HS-5 (cell line): ENCODE data around the gene PTGS2.
A peak's percentile ranks its signal among the peaks of the same experiment; 100 is the strongest.
"Not testable (repeated sequence)": the region's sequence is repeated elsewhere in the genome, so short reads cannot be mapped to it uniquely, and the experiment has no call there.

Experiments
- DNase-seq: peaks from one replicate; pipeline ENCODE4 v3.0.0-alpha.2; 2012; ENCODE audit warnings: low read depth

PTGS2 gene

GRCh38 chr1:186670297-186671135 is 9.7 kb downstream of the PTGS2 start:
- no peak for DNase-seq

GRCh38 chr1:186669784-186670183 is 10.4 kb downstream of the PTGS2 start:
- not testable (repeated sequence) for DNase-seq

GRCh38 chr1:186664217-186664616 is 16.0 kb downstream of the PTGS2 start:
- not testable (repeated sequence) for DNase-seq

GRCh38 chr1:186662752-186663151 is 17.5 kb downstream of the PTGS2 start:
- peak; percentile 3 for DNase-seq

- no peak for DNase-seq
Observed at GRCh38 chr1:186659890-186660341, 20.3 kb downstream of the PTGS2 start.

GRCh38 chr1:186658999-186659398 is 21.2 kb downstream of the PTGS2 start:
- no peak for DNase-seq

GRCh38 chr1:186657481-186657880 is 22.7 kb downstream of the PTGS2 start:
- DNase-seq = no peak

- no peak for DNase-seq
Observed at GRCh38 chr1:186655876-186656275, 24.3 kb downstream of the PTGS2 start.

- no peak for DNase-seq
Observed at GRCh38 chr1:186654741-186655140, 25.5 kb downstream of the PTGS2 start.

GRCh38 chr1:186653312-186653711 is 26.9 kb downstream of the PTGS2 start:
- DNase-seq = no peak

- DNase-seq = no peak
Observed at GRCh38 chr1:186648613-186649012, 31.6 kb downstream of the PTGS2 start.

GRCh38 chr1:186647985-186648384 is 32.2 kb downstream of the PTGS2 start:
- not testable (repeated sequence) for DNase-seq

- peak; percentile 50 for DNase-seq
Observed at GRCh38 chr1:186643614-186644013, 36.6 kb downstream of the PTGS2 start.

GRCh38 chr1:186637567-186637966 is 42.7 kb downstream of the PTGS2 start:
- DNase-seq = not testable (repeated sequence)

- no peak for DNase-seq
Observed at GRCh38 chr1:186636786-186637185, 43.4 kb downstream of the PTGS2 start.

- no peak for DNase-seq
Observed at GRCh38 chr1:186634511-186634910, 45.7 kb downstream of the PTGS2 start.

- DNase-seq = no peak
Observed at GRCh38 chr1:186633116-186633515, 47.1 kb downstream of the PTGS2 start.

- DNase-seq = no peak
Observed at GRCh38 chr1:186629341-186629740, 50.9 kb downstream of the PTGS2 start.

- no peak for DNase-seq
Observed at GRCh38 chr1:186628910-186629309, 51.3 kb downstream of the PTGS2 start.

GRCh38 chr1:186627019-186627418 is 53.2 kb downstream of the PTGS2 start:
- no peak for DNase-seq

- no peak for DNase-seq
Observed at GRCh38 chr1:186626356-186626932, 53.8 kb downstream of the PTGS2 start.

GRCh38 chr1:186623551-186623950 is 56.7 kb downstream of the PTGS2 start:
- DNase-seq = no peak
